SK-MEL-5 (cell line): ENCODE results near the gene SUV39H2. TPM values are rescaled to one million over a fixed set of nuclear protein-coding genes. Genes with fewer than 3 reads are reported as not detected.
"Not testable (repeated sequence)": the region's sequence is repeated elsewhere in the genome, so short reads cannot be mapped to it uniquely, and the experiment has no call there.

Experiments
- DNase-seq: peaks from one replicate; pipeline ENCODE4 v3.0.0-alpha.2; 2016; ENCODE audit warnings: low read depth, low spot score
- in situ Hi-C: cut with HindIII; loops from 2 replicates; pipeline ENCODE4 v1.10.0; 2016; ENCODE audit warnings: low sequenced_read_pairs, high pct_unique_total_duplicates, low pct_unique_long_range_greater_than_20kb
- total RNA-seq: library from RNA; depleted of rRNA; stranded (reverse); fragments of >200 nt; shearing (Covaris generic); gene quantifications from 2 replicates; pipeline ENCODE4 v1.2.3, GENCODE V29; 2014

The SUV39H2 gene
- total RNA-seq, 1 experiment from 2014 or later: 17.4 TPM

- DNase-seq: no peak
- in situ Hi-C loops: no loop called here
Measured at GRCh38 chr10:14860791-14861190, 17.9 kb upstream of the SUV39H2 start.

DNA sequence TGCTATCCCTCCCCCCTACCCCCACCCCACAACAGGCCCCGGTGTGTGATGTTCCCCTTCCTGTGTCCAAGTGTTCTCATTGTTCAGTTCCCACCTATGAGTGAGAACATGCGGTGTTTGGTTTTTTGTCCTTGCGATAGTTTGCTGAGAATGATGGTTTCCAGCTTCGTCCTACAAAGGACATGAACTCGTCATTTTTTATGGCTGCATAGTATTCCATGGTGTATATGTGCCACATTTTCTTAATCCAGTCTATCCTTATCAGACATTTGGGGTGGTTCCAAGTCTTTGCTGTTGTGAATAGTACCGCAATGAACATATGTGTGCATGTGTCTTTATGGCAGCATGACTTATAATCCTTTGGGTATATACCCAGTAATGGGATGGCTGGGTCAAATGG, 14.2 kb upstream of the SUV39H2 start:
- DNase-seq, in situ Hi-C loops: not testable (repeated sequence)

- DNase-seq, in situ Hi-C loops: not testable (repeated sequence)
Measured at GRCh38 chr10:14864871-14865270, 13.8 kb upstream of the SUV39H2 start.

GRCh38 chr10:14873090-14873760, 5.4 kb upstream of the SUV39H2 start:
- DNase-seq: no peak
- in situ Hi-C loops: no loop called here

- no peak for DNase-seq
- in situ Hi-C loops: no loop called here
Measured at GRCh38 chr10:14875941-14876340, 2.7 kb upstream of the SUV39H2 start.

DNA sequence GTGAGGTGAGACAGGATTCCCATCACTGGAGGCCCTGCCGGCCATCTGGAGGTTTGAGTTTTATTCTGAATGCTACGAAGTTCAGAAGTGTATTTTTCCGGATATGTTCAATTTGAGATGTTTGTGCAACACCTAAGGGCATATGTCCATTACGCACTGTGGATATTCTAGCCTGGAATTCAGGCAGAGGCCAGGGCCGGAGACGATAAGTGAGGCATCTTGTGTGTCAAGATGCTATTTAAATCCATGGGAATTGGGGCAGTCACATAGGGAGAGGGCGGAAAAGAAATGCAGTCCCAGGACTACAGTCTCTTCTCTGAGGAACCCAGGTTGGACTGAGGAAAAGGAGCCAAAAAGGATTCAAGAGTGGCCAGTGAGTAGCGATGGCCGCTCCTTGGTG, 1.9 kb upstream of the SUV39H2 start:
- no peak for DNase-seq
- in situ Hi-C loops: no loop called here

GRCh38 chr10:14879124-14879927, 660 bp downstream of the SUV39H2 start:
- in situ Hi-C loops: no loop called here
- peak; percentile 2 for DNase-seq

DNA sequence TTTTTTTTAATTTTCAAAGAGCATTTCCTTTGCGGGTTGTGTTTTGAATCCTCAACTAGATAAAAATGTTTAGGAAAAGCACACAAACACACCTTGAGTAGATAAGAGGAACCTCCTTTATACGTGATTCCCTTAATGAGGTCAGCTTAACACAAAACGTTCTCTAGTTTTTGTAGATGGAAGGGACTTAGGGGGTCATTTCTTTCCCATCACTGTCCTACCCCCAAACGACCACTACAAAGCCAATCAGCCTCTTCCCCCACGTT, 1.2 kb downstream of the SUV39H2 start:
- in situ Hi-C loops: no loop called here
- DNase-seq: no peak

- in situ Hi-C loops: no loop called here
- peak; percentile 1 for DNase-seq
Measured at GRCh38 chr10:14880229-14880628, 1.6 kb downstream of the SUV39H2 start.

DNA sequence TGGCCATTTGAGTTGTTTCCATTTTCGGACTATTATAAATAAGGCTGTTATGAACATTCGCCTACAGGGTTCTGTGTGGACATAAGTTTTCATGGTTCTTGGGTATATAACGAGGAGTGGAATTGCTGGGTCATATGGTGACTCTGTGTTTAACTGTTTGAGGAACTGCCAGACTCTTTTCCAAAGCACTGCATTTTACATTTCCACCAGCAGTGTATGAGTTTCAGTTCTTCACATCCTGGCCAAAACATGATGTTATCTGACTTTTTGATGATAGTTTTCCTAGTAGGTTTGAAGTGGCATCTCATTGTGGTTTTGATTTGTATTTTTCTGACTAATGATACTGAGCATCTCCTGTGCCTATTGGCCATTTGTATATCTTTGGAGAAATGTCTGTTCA, 5.4 kb downstream of the SUV39H2 start:
- no peak for DNase-seq
- in situ Hi-C loops: no loop called here

- in situ Hi-C loops: no loop called here
Measured at GRCh38 chr10:14889318-14889717, 10.7 kb downstream of the SUV39H2 start.

GRCh38 chr10:14891151-14891550, 12.5 kb downstream of the SUV39H2 start:
- in situ Hi-C loops: no loop called here
- DNase-seq: no peak

More at GRCh38 chr10:14889318-14889717, 10.7 kb downstream of the SUV39H2 start:
- DNase-seq: peak; percentile 50

DNA sequence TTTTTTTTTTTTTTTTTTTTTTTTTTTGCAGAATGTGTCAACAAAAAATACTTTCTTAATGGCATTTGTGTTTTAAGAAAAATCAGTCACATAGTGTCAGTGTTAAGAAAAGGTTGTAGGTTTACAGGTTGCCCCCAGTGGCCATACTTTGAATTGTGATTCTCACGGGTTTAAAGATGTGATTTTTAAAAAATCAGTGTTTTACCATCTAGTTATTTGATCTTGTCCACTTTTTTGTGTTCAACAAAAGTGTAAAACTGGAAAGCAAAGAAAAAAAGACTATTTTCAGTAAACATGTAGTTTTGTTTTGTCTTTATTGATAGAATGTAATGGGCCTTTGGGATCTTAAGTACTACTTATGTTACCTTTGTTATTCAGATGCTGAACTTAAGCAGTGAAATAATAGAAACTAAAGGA, 25.7 kb downstream of the SUV39H2 start:
- in situ Hi-C loops: no loop called here
- peak; percentile 52 for DNase-seq

- in situ Hi-C loops: no loop called here
- no peak for DNase-seq
Measured at GRCh38 chr10:14904864-14905263, 26.2 kb downstream of the SUV39H2 start.

- in situ Hi-C loops: no loop called here
- no peak for DNase-seq
Measured at GRCh38 chr10:14905890-14906289, 27.2 kb downstream of the SUV39H2 start.

- in situ Hi-C loops: no loop called here
- no peak for DNase-seq
Measured at GRCh38 chr10:14906765-14907164, 28.1 kb downstream of the SUV39H2 start.

DNA sequence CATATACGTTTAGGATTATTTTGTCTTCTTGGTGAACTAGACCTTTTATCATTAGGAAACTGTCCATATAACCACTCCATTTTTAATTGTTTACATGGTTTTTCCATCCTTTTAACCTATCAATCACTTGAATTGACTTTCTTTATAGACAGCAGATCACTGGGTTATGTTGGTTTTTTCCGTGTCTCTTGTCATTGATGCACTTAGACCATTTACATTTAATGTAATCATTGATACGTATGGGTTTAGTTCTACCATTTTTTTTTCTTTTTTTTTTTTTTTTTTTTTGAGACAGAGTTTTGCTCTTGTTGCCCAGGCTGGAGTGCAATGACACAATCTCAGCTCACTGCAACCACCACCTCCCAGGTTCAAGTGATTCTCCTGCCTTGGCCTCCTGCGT, 28.9 kb downstream of the SUV39H2 start:
- not testable (repeated sequence) for DNase-seq

DNA sequence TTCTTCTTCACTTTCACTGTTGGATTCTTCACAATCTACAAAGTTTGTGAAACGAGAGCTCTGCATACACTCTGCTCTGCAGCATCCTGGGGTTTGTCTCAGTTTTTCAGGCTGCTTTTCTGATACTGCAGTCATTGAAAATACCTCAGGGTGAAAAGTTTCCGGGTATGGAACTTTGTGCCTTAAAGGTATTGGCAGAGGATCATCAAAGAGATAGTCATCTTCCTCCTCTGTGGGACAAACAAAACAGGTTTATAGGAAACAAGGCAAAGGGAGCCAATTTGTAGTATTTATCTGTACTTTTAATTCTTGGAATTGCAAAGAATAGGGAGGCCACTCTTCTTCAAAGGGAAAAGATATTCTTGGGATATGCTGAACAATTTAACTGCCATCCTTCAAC, 30.4 kb downstream of the SUV39H2 start:
- in situ Hi-C loops: no loop called here

More for the DNA sequence above, 28.9 kb downstream of the SUV39H2 start:
- in situ Hi-C loops: not testable (repeated sequence)

GRCh38 chr10:14910953-14911352, 32.3 kb downstream of the SUV39H2 start:
- in situ Hi-C loops: no loop called here
- DNase-seq: no peak

More for the DNA sequence above, 30.4 kb downstream of the SUV39H2 start:
- DNase-seq: no peak
